ENCODE measurements around the gene ATP6V0E1.

DNA sequence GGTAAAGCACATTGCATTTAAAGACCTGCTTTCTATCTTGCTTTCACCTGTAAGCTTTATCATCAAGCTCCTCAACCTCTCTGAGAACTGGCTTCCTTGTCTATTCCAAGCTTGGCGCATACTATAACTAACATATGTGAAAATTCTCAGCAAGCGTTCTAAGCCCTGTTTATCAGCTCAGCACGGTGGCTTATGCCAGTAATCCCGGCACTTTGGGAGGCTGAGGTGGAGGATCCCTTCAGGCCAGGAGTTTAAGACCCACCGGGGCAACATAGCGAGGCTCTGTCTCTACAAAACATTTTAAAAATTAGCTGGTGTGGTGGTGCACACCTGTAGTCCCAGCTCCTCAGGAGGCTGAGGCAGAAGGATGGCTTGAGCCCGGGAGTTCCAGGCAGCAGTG lies 1.6 kb upstream of the ATP6V0E1 start:
- TF ChIP-seq POLR2A (IDR thresholded peaks at IDR 0.05), result no peak
- TF ChIP-seq CTCF (IDR thresholded peaks at IDR 0.05), result no peak

All from gastroesophageal sphincter (tissue), 3 donors.